EH (cell line): Measurements from ENCODE around the gene SF3A2.

Experiments used
- DNase-seq: peaks from one replicate; pipeline ENCODE4 v3.0.0-alpha.2; 2015; ENCODE audit warnings: low read depth

The SF3A2 gene

DNA sequence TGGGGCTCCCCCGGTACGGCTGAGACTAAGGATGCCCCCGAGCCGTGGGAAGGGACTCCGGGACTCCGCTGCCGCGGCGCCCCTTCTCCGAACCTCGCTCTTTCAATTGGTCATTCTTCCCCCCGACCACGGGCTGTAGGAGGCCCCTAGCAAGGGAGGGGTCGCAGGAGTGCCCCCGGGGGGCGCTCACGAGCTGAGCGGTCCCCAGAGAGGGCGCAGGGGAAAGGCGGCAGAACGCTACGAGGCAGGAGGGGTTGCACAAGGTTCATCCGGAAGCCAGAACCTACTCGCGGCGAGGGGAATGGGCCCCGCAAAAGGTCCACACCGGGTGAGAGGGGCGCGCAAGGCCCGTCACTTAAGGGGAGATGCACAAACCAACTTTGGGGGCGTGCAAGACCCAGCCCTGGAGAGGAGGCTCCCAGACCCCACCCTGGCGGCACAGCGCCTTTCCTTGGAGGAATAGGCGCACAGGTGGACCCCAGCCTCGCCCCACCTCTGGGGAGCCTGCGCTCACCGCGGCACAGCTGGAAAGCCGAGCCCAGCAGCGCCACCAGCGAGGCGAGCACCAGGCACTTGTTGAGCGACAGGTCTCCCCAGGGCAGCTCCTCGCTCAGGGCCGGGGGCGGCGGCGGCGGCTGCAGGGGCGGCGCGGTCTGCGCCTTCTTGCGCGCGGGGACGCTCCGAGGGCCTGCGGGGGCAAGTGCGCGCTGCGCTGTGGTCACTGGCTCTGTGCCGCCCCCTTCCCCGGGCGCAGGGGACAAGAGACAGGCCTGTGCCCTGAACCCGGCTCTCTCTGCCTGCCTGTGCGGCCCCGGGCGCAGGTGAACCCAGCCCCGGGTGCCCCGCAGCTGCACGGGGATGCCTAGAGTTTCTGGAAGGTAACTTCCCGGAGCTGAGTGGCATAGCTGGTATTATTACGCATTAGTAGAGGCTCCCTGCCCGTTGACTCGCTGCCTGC, 16.8 kb downstream of the SF3A2 start:
- DNase-seq = no peak

- peak; percentile 47 for DNase-seq
These were observed 17.6 kb downstream of the SF3A2 start for GRCh38 chr19:2254064-2254872.

GRCh38 chr19:2255112-2255845, 18.7 kb downstream of the SF3A2 start:
- no peak for DNase-seq

- no peak for DNase-seq
These were observed 19.5 kb downstream of the SF3A2 start, which contains the start of gene JSRP1 for GRCh38 chr19:2255982-2256685. Gene JSRP1, minus strand, starts transcription at chr19:2256417. Its CDS starts 1,103 bp downstream, at chr19:2255314.

- DNase-seq = peak; percentile 69
These were observed 22.7 kb downstream of the SF3A2 start for GRCh38 chr19:2259336-2259735.

DNA sequence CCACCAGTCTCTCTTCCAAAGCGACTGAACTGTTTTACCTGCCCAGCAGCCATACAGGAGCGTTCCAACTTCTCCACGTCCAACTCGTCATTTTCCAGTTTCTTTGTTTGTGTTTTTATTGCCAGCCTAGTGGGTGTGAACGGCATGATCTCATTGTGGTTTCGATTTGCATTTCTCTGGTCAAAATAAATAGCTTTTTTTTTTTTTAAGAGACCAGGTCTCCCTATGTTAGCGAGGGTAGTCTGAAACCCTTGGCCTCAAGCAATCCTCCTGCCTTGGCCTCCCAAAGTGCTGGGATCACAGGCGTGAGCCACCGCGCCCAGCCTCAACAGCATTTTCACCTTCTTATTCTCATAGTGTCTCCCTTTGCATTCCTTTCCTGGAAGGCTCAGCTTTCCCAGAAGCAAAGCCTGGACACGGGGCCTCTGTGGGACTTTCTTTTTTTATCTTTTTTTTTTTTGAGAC, 23.7 kb downstream of the SF3A2 start:
- DNase-seq = peak; percentile 40

DNA sequence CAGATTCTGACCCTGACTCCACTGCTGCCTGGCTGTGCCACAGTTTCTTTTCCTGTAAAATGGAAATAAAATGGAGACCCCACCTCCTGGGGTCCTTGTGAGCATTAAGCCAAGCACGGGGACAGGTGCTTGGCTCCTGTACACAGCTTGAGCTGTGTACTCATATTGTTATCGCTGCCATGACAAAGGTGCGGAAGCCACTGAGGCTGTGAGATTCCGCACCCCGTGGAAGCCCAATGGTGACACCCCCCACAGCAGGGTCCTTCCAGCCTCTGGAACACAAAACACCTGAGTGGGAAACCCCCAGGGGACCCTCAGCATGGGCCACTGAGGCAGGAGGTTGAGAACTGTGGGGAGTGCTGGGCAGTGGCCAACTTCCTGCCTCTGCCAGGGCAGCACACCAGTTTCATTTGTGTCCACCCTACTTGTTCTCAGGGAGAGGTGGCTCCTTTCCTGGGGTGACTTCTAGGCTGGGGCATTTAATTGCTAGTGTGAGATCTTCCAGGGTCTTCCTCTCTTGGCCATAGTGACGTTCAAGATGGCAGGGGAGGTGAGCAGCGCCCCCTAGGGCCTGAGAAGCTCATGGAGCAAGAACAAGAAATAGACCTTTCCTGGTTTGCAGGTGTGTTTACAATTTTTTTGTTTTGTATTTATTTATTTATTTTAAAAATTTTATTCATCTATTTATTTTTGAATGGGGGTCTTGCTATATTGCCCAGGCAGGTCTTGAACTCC, 25.0 kb downstream of the SF3A2 start:
- DNase-seq = peak; percentile 41

- peak; percentile 82 for DNase-seq
These were observed 29.8 kb downstream of the SF3A2 start for GRCh38 chr19:2266183-2266993.

DNA sequence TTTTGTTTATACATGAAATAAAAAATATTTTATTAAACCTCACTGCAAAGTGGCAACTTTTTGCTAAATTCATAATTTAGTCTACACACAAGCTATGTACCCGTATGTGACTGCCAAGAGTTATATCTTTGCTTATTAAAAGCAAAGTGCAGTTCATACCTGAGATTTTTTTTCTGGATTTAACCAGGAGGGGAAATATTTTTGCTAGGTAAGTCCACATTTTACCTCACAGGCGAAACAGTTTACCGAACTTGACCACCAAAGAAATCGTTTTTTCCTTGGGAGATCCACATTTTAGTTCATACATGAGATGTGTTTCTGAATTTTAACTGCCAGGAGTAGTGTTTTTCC, 31.8 kb downstream of the SF3A2 start:
- no peak for DNase-seq

DNA sequence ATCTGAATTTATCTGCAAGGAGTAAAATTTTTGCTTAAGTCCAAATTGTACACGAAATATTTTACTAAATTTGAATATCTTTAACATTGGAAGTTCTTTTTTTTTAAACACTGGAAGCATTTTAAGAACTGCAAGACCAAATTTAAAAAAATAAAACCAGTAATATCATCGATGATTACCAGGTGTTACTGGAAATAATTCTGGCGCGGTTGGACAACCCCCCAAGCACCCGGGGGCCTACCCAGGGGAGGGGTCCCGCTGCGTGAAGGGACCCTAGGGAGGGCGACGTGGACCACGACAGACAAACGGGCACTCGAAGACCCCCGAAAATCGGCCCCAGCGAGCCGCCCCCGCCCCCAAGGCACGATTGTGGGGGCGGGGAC, 32.2 kb downstream of the SF3A2 start:
- no peak for DNase-seq

DNA sequence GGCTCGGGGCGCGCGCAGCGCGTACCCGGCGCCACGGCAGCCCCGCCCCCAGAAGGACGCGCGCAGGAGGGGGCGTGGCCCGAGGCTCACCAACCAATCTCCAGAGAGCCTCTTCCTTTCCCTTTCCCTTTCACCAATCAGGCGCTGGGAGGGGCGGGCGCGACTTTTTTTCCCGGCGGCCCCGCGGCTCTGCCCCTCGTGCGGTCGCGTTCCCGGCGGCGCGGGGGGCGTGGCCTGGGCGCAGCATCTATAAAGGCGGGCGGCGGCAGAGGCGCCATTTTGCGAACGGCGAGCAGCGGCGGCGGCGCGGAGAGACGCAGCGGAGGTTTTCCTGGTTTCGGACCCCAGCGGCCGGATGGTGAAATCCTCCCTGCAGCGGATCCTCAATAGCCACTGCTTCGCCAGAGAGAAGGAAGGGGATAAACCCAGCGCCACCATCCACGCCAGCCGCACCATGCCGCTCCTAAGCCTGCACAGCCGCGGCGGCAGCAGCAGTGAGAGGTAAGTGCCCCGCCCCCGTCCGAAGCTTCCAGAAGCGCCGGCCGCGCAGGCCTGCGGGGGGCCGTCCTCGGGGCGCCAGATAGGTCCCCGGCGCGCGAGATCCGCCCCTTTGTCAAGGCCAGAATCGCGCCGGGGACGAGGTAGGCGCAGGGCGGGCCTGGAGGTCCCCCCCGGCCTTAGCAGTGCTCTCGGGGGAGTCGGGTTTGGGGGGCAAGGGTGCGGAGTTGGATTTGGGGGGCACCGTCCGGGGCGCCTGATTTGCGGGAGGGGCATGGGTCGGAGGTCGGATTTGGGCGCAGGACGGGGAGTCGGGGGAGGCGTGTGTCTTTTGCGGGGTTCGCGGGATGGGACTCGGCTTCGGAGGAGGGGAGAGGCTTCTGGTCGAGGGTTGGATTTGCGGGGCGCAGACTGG, 32.9 kb downstream of the SF3A2 start:
- DNase-seq = peak; percentile 96

DNA sequence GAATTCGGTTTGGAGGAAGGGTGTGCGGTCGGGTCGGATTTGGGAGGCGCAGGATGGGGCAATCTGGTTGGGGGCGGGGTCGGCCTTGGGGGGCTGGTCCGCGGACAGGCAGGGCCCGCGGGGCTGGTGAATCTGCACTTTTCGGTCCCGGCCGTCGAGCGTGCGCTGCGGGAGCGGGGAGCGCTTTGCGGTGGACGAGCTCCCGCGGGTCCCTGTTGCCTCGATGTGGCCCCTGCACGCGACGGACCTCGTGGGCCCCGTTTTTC, 33.5 kb downstream of the SF3A2 start:
- peak; percentile 39 for DNase-seq

- peak; percentile 87 for DNase-seq
These were observed 34.0 kb downstream of the SF3A2 start for GRCh38 chr19:2270423-2271233.

GRCh38 chr19:2271234-2272103, 34.8 kb downstream of the SF3A2 start:
- DNase-seq = peak; percentile 93

DNA sequence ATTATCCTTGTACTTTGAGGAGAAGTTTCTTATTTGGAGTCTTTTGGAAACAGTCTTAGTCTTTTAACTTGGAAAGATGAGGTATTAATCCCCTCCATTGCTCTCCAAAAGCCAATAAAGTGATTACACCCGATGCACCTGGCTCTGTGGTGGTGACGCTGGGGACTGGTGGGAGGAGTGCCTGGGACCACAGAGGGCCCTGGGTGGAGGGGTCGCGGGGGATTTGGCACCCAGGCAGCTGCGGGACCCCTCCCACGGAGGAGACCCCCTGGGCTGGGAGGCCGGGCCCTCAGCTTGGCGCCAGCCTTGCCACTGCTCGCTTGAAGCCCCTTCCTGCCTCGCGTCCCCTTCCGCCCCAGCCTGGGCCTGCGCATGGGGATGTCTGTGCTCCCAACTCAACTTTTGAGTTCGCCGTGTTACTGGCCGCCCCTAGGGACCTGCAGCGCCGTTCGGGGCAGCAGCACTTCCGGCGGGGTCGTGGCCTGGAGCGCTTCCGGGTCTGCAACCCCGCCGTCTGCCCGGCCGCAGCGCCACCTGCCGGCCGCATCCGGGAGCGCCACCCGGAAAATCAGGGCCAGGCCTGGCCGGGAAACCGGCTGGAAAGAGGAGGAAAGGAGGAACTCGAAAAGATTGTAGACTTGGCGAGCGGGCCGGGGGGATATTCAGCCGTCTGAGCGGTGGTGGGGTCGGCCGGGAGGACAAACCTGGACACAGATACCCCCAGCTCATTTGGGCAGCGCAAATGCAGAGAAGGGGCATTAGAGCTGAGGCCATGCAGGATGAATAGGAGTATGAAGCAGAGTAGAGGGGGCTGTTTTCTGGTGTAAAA, 36.9 kb downstream of the SF3A2 start:
- peak; percentile 76 for DNase-seq

DNA sequence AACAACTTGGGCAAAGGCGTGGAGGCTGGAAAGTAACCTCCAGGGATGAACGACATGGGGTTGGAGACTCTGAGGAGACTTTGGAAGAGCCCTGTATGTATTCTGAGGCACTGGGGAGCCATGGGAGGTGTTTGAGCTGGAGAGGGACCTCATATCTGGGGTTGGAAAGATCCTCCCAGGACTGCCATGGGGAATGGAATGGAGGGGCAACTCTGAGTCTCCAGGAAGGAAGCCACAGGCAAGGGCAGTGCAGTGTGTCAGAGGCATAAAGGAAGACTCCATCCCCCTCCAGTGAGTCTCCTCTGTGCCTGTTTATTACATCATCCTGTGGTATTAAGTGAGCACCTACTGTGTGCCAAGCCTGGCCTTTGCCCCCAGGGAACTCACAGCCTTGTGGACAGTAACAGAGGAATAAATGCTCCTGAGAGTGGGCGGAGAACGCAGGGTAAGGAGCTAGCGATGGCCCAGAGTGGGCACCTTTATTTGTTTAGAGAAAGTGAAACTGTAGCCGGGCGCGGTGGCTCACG, 37.6 kb downstream of the SF3A2 start:
- peak; percentile 37 for DNase-seq
